GM18520 (cell line): ENCODE data around the gene HOMEZ.
"Not testable (repeated sequence)": the region's sequence is repeated elsewhere in the genome, so short reads cannot be mapped to it uniquely, and the experiment has no call there.

Experiments
- ATAC-seq: cut with Tn5 transposase; IDR thresholded peaks from one replicate; pipeline ENCODE4 v1.9.1; 2021; ENCODE audit not compliant: unreplicated experiment

Gene HOMEZ

GRCh38 chr14:23284654-23285529 lies 1.0 kb downstream of the HOMEZ start:
- ATAC-seq, result no peak

- no peak for ATAC-seq
Measured at GRCh38 chr14:23281247-23281646, 4.7 kb downstream of the HOMEZ start.

GRCh38 chr14:23277928-23278327 lies 8.0 kb downstream of the HOMEZ start:
- ATAC-seq, result not testable (repeated sequence)

- no peak for ATAC-seq
Measured at GRCh38 chr14:23277189-23277588, 8.7 kb downstream of the HOMEZ start.

GRCh38 chr14:23275412-23275811 lies 10.5 kb downstream of the HOMEZ start:
- ATAC-seq, result no peak

GRCh38 chr14:23269193-23269592 lies 16.7 kb downstream of the HOMEZ start:
- ATAC-seq, result no peak

- not testable (repeated sequence) for ATAC-seq
Measured at GRCh38 chr14:23260849-23261248, 25.1 kb downstream of the HOMEZ start.

- no peak for ATAC-seq
Measured at GRCh38 chr14:23259426-23259825, 26.5 kb downstream of the HOMEZ start.

GRCh38 chr14:23258256-23258655 lies 27.7 kb downstream of the HOMEZ start:
- ATAC-seq, result no peak

GRCh38 chr14:23252420-23253333 lies 33.3 kb downstream of the HOMEZ start:
- no peak for ATAC-seq

- no peak for ATAC-seq
Measured at GRCh38 chr14:23252006-23252405, 33.9 kb downstream of the HOMEZ start.

GRCh38 chr14:23249824-23250223 lies 36.1 kb downstream of the HOMEZ start:
- ATAC-seq, result no peak

GRCh38 chr14:23248601-23249000 lies 37.3 kb downstream of the HOMEZ start:
- ATAC-seq, result no peak

GRCh38 chr14:23245282-23245681 lies 40.6 kb downstream of the HOMEZ start:
- ATAC-seq, result no peak

GRCh38 chr14:23243066-23243465 lies 42.9 kb downstream of the HOMEZ start:
- no peak for ATAC-seq

- no peak for ATAC-seq
Measured at GRCh38 chr14:23242076-23242475, 43.9 kb downstream of the HOMEZ start.

GRCh38 chr14:23241061-23241715 lies 44.7 kb downstream of the HOMEZ start:
- ATAC-seq, result not testable (repeated sequence)

GRCh38 chr14:23240661-23241060 lies 45.3 kb downstream of the HOMEZ start:
- no peak for ATAC-seq

GRCh38 chr14:23237772-23238594 lies 47.9 kb downstream of the HOMEZ start, which contains the start of gene RNF212B:
TSS of gene RNF212B (plus strand) at chr14:23237936. CDS start at chr14:23240346, 2,410 bp downstream.
- ATAC-seq, result no peak

GRCh38 chr14:23232241-23232808 lies 53.6 kb downstream of the HOMEZ start:
- not testable (repeated sequence) for ATAC-seq
